Measurements from ENCODE around the gene BCAS1. TPM values are rescaled to one million over a fixed set of nuclear protein-coding genes. Genes with fewer than 3 reads are reported as not detected.

BCAS1 gene
- total and polyA plus RNA-seq, 2 donors (not counting 1 experiment from before 2014, with no cell fraction given) = 0.97 to 1.1 TPM

GRCh38 chr20:53927990-53928389, 142.4 kb downstream of the BCAS1 start:
- CTCF ChIA-PET = interaction anchor here (0.7 to 22.3 kb wide), 4 partner anchors 6 to 98 kb away, joined by 3 to 593 read pairs (median 298); no protein-coding TSS in a partner anchor
- Histone ChIP-seq H3K27me3 (replicated peaks in 1 of 4; ENCODE audit: control extremely low read depth in 1 of 4, control insufficient read depth in 3 of 4, insufficient read depth in 4 of 4, low read length in 3 of 4) (no peaks in the 10 kb centered on the region), H3K79me2 (ENCODE audit: control insufficient read depth, insufficient read depth, low read length) (no peaks in the 10 kb centered on the region), H4K20me1 (ENCODE audit: control insufficient read depth, insufficient read depth, low read length, poor library complexity, severe bottlenecking) (no peaks in the 10 kb centered on the region), H3K9me3 (ENCODE audit: control extremely low read depth in 1 of 3, control insufficient read depth in 2 of 3, insufficient read depth in 1 of 3, low read length in 2 of 3) (no peaks in the 10 kb centered on the region), H3K4me2 (replicated peaks; ENCODE audit: low read depth, low read length, poor library complexity, severe bottlenecking) (no peak overlapping the region), H3K4me1 (ENCODE audit: control insufficient read depth in 2 of 2, insufficient read depth in 2 of 2, low read length in 2 of 2) (peaks cover 60 to 71% of the 10 kb centered on the region in 2 donors), H3K27ac (ENCODE audit: low read length in 2 of 2) (no peak overlapping the region), H2AFZ (ENCODE audit: insufficient read depth, low read depth, low read length, poor library complexity, severe bottlenecking) (no peak overlapping the region), H3K36me3 (replicated peaks in 1 of 2; ENCODE audit: control extremely low read depth in 1 of 2, control insufficient read depth in 1 of 2, extremely low read depth in 1 of 2, insufficient read depth in 2 of 2, low read length in 1 of 2) (no peaks in the 10 kb centered on the region), H3K4me3 (ENCODE audit: control extremely low read depth in 1 of 5, extremely low read depth in 1 of 5, insufficient read depth in 1 of 5, low read depth in 2 of 5, low read length in 4 of 5) (no peak overlapping the region), H3K9ac (ENCODE audit: low read length) (no peak overlapping the region)
- 87% methylated on average over 6 of the region's 7 CpGs for WGBS (ENCODE audit: insufficient coverage)
- H3K4me1 Mint-ChIP-seq = peaks cover 74% of the 10 kb centered on the region
- peak overlapping the region; percentile 71 for H3K27ac Mint-ChIP-seq
- DNase-seq (no peak), ATAC-seq (ENCODE audit: low read depth) (no peak)
- no peaks in the 10 kb centered on the region for H3K27me3 Mint-ChIP-seq
- no peak overlapping the region for H3K4me3 Mint-ChIP-seq
- POLR2A ChIA-PET = no interaction called here
- TF ChIP-seq EZH2 (IDR thresholded peaks at IDR 0.05; ENCODE audit: borderline replicate concordance, insufficient read depth, low read depth, low read length, poor library complexity, severe bottlenecking) (no peak), CTCF (IDR thresholded peaks at IDR 0.05) (no peak)
- intact Hi-C loops (cut with micrococcal nuclease) = loop anchor here (2.0 kb wide), 1 partner anchor 13 kb away; no protein-coding TSS in a partner anchor
- no peaks in the 10 kb centered on the region for H3K9me3 Mint-ChIP-seq (ENCODE audit: insufficient read depth)

GRCh38 chr20:53926428-53927028, 143.9 kb downstream of the BCAS1 start:
- H3K4me3 ChIP-seq (ENCODE audit: control extremely low read depth in 1 of 5, extremely low read depth in 1 of 5, insufficient read depth in 1 of 5, low read depth in 2 of 5, low read length in 4 of 5) = peak overlapping the region in 3 of 5 experiments; percentile 3 to 13 (median 10)
- Mint-ChIP-seq H3K27ac (peak overlapping the region; percentile 98), H3K27me3 (no peaks in the 10 kb centered on the region), H3K9me3 (ENCODE audit: insufficient read depth) (no peaks in the 10 kb centered on the region), H3K4me1 (peaks cover 81% of the 10 kb centered on the region), H3K4me3 (peak overlapping the region; percentile 88)
- H3K4me2 ChIP-seq (replicated peaks; ENCODE audit: low read depth, low read length, poor library complexity, severe bottlenecking) = peak overlapping the region; percentile 68
- ChIA-PET CTCF (interaction anchor here (0.7 to 22.3 kb wide), 8 partner anchors 5 to 350 kb away, joined by 3 to 593 read pairs (median 4); no protein-coding TSS in a partner anchor), POLR2A (interaction anchor here (0.6 to 3.1 kb wide), 6 partner anchors 9 to 334 kb away, joined by 3 to 16 read pairs (median 6); no protein-coding TSS in a partner anchor)
- H2AFZ ChIP-seq (ENCODE audit: insufficient read depth, low read depth, low read length, poor library complexity, severe bottlenecking) = peak overlapping the region; percentile 11
- H4K20me1 ChIP-seq (ENCODE audit: control insufficient read depth, insufficient read depth, low read length, poor library complexity, severe bottlenecking) = no peaks in the 10 kb centered on the region
- peak; percentile 82 for ATAC-seq (ENCODE audit: low read depth)
- H3K9me3 ChIP-seq (ENCODE audit: control extremely low read depth in 1 of 3, control insufficient read depth in 2 of 3, insufficient read depth in 1 of 3, low read length in 2 of 3) = no peaks in the 10 kb centered on the region
- peak overlapping the region; percentile 75 to 83 for H3K27ac ChIP-seq (ENCODE audit: low read length in 2 of 2)
- 21% methylated on average over 5 of the region's 5 CpGs for WGBS (ENCODE audit: insufficient coverage)
- H3K9ac ChIP-seq (ENCODE audit: low read length) = peak overlapping the region; percentile 25
- peaks cover 74 to 79% of the 10 kb centered on the region in 2 donors for H3K4me1 ChIP-seq (ENCODE audit: control insufficient read depth in 2 of 2, insufficient read depth in 2 of 2, low read length in 2 of 2)
- peak; percentile 87 for DNase-seq
- intact Hi-C loops (cut with micrococcal nuclease) = loop anchor here (1.0 to 2.0 kb wide), 5 partner anchors 9 to 332 kb away; no protein-coding TSS in a partner anchor
- H3K27me3 ChIP-seq (replicated peaks in 1 of 4; ENCODE audit: control extremely low read depth in 1 of 4, control insufficient read depth in 3 of 4, insufficient read depth in 4 of 4, low read length in 3 of 4) = no peaks in the 10 kb centered on the region
- no peaks in the 10 kb centered on the region for H3K36me3 ChIP-seq (replicated peaks in 1 of 2; ENCODE audit: control extremely low read depth in 1 of 2, control insufficient read depth in 1 of 2, extremely low read depth in 1 of 2, insufficient read depth in 2 of 2, low read length in 1 of 2)
- no peaks in the 10 kb centered on the region for H3K79me2 ChIP-seq (ENCODE audit: control insufficient read depth, insufficient read depth, low read length)
- TF ChIP-seq CTCF (IDR thresholded peaks at IDR 0.05) (no peak), EZH2 (IDR thresholded peaks at IDR 0.05; ENCODE audit: borderline replicate concordance, insufficient read depth, low read depth, low read length, poor library complexity, severe bottlenecking) (no peak)

Data from B cell (primary cell).